ENCODE results near the gene ADRA2B.
"Not testable (repeated sequence)": the region's sequence is repeated elsewhere in the genome, so short reads cannot be mapped to it uniquely, and the experiment has no call there.

Gene ADRA2B

DNA sequence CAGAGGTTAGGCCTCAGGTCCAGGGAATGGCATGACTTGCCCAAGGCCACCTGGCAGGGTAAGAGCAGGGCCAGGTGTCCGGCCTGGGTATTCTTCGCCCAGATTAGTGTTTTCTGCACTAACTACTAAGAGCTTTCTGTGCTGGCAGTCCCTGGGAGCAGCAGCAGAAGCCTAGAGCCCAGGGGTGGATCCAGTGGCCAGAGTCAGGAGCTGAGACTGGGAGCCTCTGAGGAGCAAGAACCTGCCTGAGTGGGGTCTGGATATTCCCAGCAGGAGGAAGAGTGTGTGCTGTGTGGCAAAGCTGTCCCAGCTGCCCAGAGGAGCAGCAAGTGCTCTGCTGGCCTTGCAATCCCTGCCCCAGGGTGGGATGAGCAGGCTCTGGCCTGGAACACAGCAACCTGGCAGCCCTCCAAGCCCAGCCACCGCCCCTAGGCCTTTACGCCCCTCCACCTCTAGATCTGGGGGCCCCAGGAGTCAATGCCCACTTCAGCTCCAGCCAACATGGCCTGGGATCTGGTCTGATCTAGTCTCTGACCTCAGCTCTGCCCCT lies 50.9 kb downstream of the ADRA2B start:
- no peak for DNase-seq

GRCh38 chr2:96064760-96065159 lies 51.6 kb downstream of the ADRA2B start:
- DNase-seq: not testable (repeated sequence)

DNA sequence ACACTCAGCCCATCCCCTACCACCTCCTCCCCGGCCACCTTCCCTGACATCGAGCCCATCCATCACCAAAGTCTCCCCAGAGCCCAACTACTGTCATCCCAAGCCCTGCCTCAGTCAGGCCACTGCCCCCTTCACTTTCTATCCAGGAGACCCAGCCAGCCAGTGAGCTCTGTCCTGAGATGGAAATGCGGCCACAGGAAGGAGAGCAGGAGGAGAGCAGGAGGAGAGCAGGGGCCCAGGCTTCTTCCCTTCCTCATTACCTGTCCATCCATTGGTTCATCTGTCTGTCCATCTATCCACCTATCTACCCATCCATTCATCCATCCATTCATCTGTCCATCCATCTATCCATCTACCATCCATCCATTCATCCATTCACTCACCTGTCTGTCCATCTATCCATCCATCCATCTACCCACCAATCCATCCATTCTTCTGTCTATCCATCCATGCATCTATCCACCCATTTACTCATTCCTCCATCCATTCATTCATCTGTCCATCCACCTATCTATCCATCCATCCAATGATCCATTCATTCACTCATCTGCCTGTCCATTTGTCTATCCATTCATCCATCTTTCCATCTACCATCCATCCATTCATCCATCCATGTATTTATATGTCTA lies 52.2 kb downstream of the ADRA2B start:
- DNase-seq: not testable (repeated sequence)

DNA sequence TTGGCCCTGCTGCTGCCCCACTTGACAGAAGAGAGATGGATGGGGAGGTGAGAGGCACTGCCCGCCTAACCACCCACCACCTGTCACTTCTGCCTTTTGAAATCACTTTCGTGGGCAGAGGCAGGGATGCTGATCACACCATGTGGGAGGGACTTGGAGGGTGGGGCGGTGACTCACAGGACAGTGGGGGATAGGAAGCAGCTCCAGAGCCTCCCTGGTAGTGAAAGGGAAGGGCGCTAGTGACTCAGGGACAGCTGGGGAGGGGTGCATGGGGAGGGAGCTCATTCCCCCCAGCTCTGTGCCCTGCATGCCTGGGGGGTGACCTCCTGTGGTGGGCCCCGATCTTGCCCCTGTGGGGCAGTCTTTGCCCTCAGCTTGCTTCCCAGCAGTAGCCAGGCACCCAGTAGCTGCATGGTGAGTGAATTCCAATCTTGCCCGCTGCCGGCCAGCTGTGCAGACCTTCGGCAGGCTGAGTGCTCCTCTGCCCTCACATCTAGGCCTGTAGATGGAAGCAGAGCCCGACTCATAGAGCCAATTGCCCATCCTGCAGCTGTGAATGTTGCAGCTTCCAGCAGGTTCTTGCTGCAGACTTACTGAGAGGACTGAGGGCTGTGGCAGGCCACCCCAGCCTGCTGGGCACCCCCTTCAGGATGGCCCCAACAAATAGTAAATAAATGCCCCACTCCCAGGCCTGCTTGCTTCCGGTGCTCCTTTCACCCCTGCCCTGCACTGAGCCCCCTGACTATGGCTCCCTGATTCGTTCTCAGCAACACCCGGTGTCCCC lies 53.1 kb downstream of the ADRA2B start:
- not testable (repeated sequence) for DNase-seq

Data from NCI-H1092 (cell line).